Parathyroid adenoma (tissue), 2 donors: ENCODE measurements around the gene L3MBTL1.

Experiments used
- H2AFZ ChIP-seq: fragments of 300-600 bp; sonication (generic); one replicate; pipeline ENCODE4 v1.7.0; 2017; ENCODE audit warnings: antibody characterized with exemption, mild to moderate bottlenecking
- H3K27ac ChIP-seq: fragments of 300-600 bp; sonication (generic); one replicate; pipeline ENCODE4 v1.7.0; 2017
- H3K27me3 ChIP-seq: fragments of 300-600 bp; sonication (generic); one replicate; pipeline ENCODE4 v1.7.0; 2017; ENCODE audit warnings: low read length; ENCODE audit not compliant: control insufficient read depth, insufficient read depth
- H3K36me3 ChIP-seq: fragments of 300-600 bp; sonication (generic); one replicate; pipeline ENCODE4 v1.7.0; 2017; ENCODE audit warnings: low read length; ENCODE audit not compliant: control insufficient read depth, insufficient read depth
- H3K4me1 ChIP-seq: fragments of 300-600 bp; sonication (generic); one replicate; pipeline ENCODE4 v1.7.0; 2017; ENCODE audit warnings: control low read depth
- H3K4me2 ChIP-seq: fragments of 300-600 bp; sonication (generic); one replicate; pipeline ENCODE4 v1.7.0; 2017; ENCODE audit warnings: low read length
- H3K4me3 ChIP-seq: fragments of 300-600 bp; sonication (generic); one replicate; pipeline ENCODE4 v1.7.0; 2017; ENCODE audit warnings: low read depth, low read length
- H3K79me2 ChIP-seq: fragments of 300-600 bp; sonication (generic); one replicate; pipeline ENCODE4 v1.7.0; 2017; ENCODE audit warnings: control low read depth
- H3K9ac ChIP-seq: fragments of 300-600 bp; sonication (generic); one replicate; pipeline ENCODE4 v1.7.0; 2017; ENCODE audit warnings: mild to moderate bottlenecking
- H3K9me3 ChIP-seq: fragments of 300-600 bp; sonication (generic); one replicate; pipeline ENCODE4 v1.7.0; 2017; ENCODE audit warnings: low read length; ENCODE audit not compliant: control insufficient read depth
- TF ChIP-seq, protein P1 (sequence below): fragments of 300-600 bp; sonication (generic); IDR thresholded peaks from one replicate; pipeline ENCODE4 v1.7.0; 2017; ENCODE audit warnings: antibody characterized with exemption, mild to moderate bottlenecking
- donor health status: primary hyperparathyroidism.

Gene L3MBTL1

DNA sequence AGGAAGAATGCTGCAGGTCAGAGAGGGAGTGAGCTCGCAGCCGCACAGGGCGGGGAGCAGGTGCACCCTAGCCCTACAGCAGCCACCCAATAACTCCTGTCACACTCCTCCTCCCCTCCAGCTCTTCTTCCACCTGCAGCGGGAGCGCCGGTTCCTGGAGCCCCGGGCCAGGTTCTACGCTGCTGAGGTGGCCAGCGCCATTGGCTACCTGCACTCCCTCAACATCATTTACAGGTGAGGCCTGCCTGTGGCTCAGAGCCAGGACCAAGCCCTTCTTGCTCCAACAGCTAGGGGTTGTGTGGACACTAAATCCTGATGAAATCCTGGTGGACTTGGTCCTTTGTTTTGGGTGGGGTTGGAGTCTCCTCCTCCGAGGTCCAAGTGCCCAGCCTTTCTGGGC lies 63.0 kb downstream of the L3MBTL1 start:
- no peak overlapping the region for H3K4me2 ChIP-seq
- TF ChIP-seq, protein P1, sequence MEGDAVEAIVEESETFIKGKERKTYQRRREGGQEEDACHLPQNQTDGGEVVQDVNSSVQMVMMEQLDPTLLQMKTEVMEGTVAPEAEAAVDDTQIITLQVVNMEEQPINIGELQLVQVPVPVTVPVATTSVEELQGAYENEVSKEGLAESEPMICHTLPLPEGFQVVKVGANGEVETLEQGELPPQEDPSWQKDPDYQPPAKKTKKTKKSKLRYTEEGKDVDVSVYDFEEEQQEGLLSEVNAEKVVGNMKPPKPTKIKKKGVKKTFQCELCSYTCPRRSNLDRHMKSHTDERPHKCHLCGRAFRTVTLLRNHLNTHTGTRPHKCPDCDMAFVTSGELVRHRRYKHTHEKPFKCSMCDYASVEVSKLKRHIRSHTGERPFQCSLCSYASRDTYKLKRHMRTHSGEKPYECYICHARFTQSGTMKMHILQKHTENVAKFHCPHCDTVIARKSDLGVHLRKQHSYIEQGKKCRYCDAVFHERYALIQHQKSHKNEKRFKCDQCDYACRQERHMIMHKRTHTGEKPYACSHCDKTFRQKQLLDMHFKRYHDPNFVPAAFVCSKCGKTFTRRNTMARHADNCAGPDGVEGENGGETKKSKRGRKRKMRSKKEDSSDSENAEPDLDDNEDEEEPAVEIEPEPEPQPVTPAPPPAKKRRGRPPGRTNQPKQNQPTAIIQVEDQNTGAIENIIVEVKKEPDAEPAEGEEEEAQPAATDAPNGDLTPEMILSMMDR = no peak

DNA sequence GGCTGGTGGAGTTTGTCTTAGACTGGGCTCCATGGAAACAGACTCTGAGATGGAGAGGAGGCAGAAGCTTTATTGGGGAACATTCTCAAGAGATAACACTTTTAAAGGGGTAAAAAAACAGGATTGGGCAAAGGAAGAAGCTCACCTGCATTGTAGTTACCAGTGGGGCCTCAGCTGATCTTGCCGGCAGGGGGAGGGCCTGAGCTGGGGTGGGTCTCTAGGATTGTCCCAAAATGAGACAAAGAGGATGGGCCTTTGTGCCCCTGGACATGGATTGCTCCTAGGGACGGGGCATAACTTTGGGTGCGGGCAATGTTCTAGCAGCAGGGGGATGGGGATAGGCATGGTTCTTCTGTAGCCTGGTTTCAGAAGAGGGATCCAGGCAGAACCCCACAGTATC lies 63.8 kb downstream of the L3MBTL1 start:
- Histone ChIP-seq H3K4me1 (no peaks in the 10 kb centered on the region), H3K9me3 (no peaks in the 10 kb centered on the region), H3K79me2 (no peaks in the 10 kb centered on the region), H3K4me2 (no peak overlapping the region), H2AFZ (no peak overlapping the region), H3K36me3 (no peaks in the 10 kb centered on the region), H3K4me3 (no peak overlapping the region), H3K27me3 (no peaks in the 10 kb centered on the region), H3K27ac (no peak overlapping the region), H3K9ac (no peak overlapping the region)
- TF ChIP-seq, protein P1 = no peak

More for the DNA sequence above, 63.0 kb downstream of the L3MBTL1 start:
- H2AFZ ChIP-seq = no peak overlapping the region
- H3K9ac ChIP-seq = no peak overlapping the region
- H3K36me3 ChIP-seq = no peaks in the 10 kb centered on the region
- H3K9me3 ChIP-seq = no peaks in the 10 kb centered on the region
- no peaks in the 10 kb centered on the region for H3K79me2 ChIP-seq
- no peaks in the 10 kb centered on the region for H3K27me3 ChIP-seq
- no peak overlapping the region for H3K4me3 ChIP-seq
- H3K27ac ChIP-seq = no peak overlapping the region
- no peaks in the 10 kb centered on the region for H3K4me1 ChIP-seq

DNA sequence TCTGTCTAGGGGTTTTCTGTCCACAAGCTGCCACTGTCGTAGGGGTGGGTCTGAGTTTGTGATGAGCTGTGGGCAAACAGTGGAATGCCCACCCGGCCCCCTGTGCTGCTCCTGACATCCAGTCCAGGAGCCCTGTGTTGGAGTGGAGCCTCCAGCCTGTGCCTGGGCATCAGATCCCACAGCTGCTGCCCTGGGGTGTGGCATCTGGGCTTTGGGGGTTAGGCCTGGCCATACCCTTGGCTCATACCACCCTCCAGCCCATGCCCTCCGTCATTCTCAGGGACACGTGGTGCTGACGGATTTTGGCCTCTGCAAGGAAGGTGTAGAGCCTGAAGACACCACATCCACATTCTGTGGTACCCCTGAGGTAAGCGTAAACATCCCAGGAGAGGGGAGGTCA lies 64.3 kb downstream of the L3MBTL1 start:
- no peak overlapping the region for H3K9ac ChIP-seq
- H3K4me1 ChIP-seq = no peaks in the 10 kb centered on the region
- H3K4me3 ChIP-seq = no peak overlapping the region
- H3K27ac ChIP-seq = no peak overlapping the region
- H3K9me3 ChIP-seq = no peaks in the 10 kb centered on the region
- no peak overlapping the region for H2AFZ ChIP-seq
- no peaks in the 10 kb centered on the region for H3K27me3 ChIP-seq
- H3K36me3 ChIP-seq = no peaks in the 10 kb centered on the region
- TF ChIP-seq, protein P1 = no peak
- H3K79me2 ChIP-seq = no peaks in the 10 kb centered on the region
- no peak overlapping the region for H3K4me2 ChIP-seq

DNA sequence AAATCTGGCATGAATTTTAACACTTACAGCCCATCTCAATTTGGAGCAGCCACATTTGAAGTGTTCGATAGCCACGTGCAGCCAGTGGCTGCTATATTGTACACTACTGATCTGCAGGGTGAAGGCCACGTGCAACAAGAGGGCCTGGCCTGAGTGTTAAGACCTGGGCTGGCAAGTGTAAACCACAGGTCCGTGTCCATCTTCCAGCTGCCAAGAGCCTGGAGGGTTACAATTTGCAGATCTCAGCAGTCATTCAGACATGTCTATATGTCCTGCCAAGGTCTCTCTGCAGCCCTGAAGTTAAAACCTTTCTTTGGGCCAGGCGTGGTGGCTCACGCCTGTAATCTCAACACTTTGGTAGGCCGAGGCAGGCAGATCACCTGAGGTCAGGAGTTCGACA lies 65.4 kb downstream of the L3MBTL1 start:
- Histone ChIP-seq H2AFZ (no peak overlapping the region), H3K4me2 (no peak overlapping the region), H3K9me3 (no peaks in the 10 kb centered on the region), H3K36me3 (no peaks in the 10 kb centered on the region), H3K4me1 (no peaks in the 10 kb centered on the region), H3K4me3 (no peak overlapping the region), H3K27ac (no peak overlapping the region), H3K9ac (no peak overlapping the region), H3K27me3 (no peaks in the 10 kb centered on the region), H3K79me2 (no peaks in the 10 kb centered on the region)
- TF ChIP-seq, protein P1 = no peak

DNA sequence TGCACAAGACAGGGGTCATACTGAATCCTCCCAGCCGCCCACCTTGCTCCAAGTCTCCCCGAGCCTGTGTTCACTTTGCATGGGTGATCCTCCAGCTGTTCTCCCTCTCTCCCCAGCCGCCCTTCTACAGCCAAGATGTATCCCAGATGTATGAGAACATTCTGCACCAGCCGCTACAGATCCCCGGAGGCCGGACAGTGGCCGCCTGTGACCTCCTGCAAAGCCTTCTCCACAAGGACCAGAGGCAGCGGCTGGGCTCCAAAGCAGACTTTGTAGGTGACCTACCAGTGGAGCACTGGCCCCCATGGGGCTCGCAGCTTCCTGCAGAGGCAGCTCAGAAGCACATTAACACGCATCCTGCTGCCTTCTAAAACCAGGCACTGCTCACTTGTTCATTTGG lies 68.6 kb downstream of the L3MBTL1 start:
- H3K4me2 ChIP-seq = no peak overlapping the region
- TF ChIP-seq, protein P1 = no peak
- no peak overlapping the region for H3K9ac ChIP-seq
- no peaks in the 10 kb centered on the region for H3K36me3 ChIP-seq
- no peaks in the 10 kb centered on the region for H3K4me1 ChIP-seq
- H3K27ac ChIP-seq = no peak overlapping the region
- H3K4me3 ChIP-seq = no peak overlapping the region
- no peaks in the 10 kb centered on the region for H3K79me2 ChIP-seq
- no peak overlapping the region for H2AFZ ChIP-seq
- H3K9me3 ChIP-seq = no peaks in the 10 kb centered on the region
- no peaks in the 10 kb centered on the region for H3K27me3 ChIP-seq
